RWPE2 (cell line): Measurements from ENCODE around the gene CELF2.

Experiments used
- ATAC-seq: fragments of 200-7000 bp; cut with Tn5 transposase; 3 replicates; pipeline ENCODE4 v1.9.1; 2021; ENCODE audit warnings: low read depth
- DNase-seq: peaks from one replicate; pipeline ENCODE4 v3.0.0-alpha.2; 2020; ENCODE audit warnings: low spot score
- H3K27ac ChIP-seq: fragments of 450-650 bp; 2 replicates; pipeline ENCODE4 v1.5.1; 2017; ENCODE audit warnings: mild to moderate bottlenecking; ENCODE audit not compliant: poor library complexity, severe bottlenecking
- H3K27me3 ChIP-seq: fragments of 250-450 bp; sonication (Bioruptor Pico); 2 replicates; pipeline ENCODE4 v1.5.1; 2021; ENCODE audit warnings: mild to moderate bottlenecking, moderate library complexity; ENCODE audit not compliant: insufficient read depth, poor library complexity, severe bottlenecking
- H3K36me3 ChIP-seq: fragments of 250-450 bp; sonication (Bioruptor Pico); 2 replicates; pipeline ENCODE4 v1.5.1; 2020; ENCODE audit warnings: low read depth, mild to moderate bottlenecking, moderate library complexity
- H3K4me1 ChIP-seq: fragments of 250-450 bp; sonication (Bioruptor Pico); 2 replicates; pipeline ENCODE4 v1.5.1; 2021; ENCODE audit warnings: mild to moderate bottlenecking, moderate library complexity; ENCODE audit not compliant: insufficient read depth, poor library complexity, severe bottlenecking
- H3K4me3 ChIP-seq: fragments of 250-450 bp; sonication (Bioruptor Pico); 2 replicates; pipeline ENCODE4 v1.5.1; 2021; ENCODE audit warnings: mild to moderate bottlenecking, moderate library complexity; ENCODE audit not compliant: severe bottlenecking
- H3K9me3 ChIP-seq: fragments of 250-450 bp; sonication (Bioruptor Pico); 2 replicates; pipeline ENCODE4 v1.5.1; 2021; ENCODE audit warnings: mild to moderate bottlenecking, moderate library complexity; ENCODE audit not compliant: severe bottlenecking
- TF ChIP-seq, protein P1 (sequence below): fragments of 450-650 bp; IDR thresholded peaks from one replicate; pipeline ENCODE4 v1.5.1; 2017; ENCODE audit warnings: mild to moderate bottlenecking, moderate library complexity; ENCODE audit not compliant: poor library complexity, severe bottlenecking

Gene CELF2

DNA sequence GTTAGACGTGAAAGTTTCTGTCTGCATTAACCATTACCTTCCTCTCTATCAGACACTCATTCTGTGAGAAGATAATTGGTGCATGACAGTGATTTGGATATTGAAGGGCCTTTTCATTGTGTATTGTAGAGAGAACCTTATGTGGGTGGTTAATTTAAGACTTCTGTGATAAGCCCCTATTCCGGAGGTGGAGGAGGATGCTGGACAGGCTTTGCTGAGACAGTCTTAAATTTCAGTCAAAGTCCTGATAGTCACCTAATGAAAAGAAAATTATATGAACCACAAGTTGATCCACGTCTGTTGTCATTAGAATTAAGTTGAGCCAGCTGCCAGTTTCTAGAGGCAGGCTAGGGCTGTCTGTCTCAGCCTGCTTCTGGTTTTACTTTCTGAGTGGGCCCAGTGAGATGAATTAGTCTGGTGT is 62.9 kb downstream of the CELF2 start:
- DNase-seq (no peak), ATAC-seq (no peak)
- Histone ChIP-seq H3K4me3 (no peak overlapping the region), H3K9me3 (no peaks in the 10 kb centered on the region), H3K27me3 (no peaks in the 10 kb centered on the region), H3K36me3 (no peaks in the 10 kb centered on the region), H3K4me1 (no peaks in the 10 kb centered on the region), H3K27ac (no peak overlapping the region)
- TF ChIP-seq, protein P1, sequence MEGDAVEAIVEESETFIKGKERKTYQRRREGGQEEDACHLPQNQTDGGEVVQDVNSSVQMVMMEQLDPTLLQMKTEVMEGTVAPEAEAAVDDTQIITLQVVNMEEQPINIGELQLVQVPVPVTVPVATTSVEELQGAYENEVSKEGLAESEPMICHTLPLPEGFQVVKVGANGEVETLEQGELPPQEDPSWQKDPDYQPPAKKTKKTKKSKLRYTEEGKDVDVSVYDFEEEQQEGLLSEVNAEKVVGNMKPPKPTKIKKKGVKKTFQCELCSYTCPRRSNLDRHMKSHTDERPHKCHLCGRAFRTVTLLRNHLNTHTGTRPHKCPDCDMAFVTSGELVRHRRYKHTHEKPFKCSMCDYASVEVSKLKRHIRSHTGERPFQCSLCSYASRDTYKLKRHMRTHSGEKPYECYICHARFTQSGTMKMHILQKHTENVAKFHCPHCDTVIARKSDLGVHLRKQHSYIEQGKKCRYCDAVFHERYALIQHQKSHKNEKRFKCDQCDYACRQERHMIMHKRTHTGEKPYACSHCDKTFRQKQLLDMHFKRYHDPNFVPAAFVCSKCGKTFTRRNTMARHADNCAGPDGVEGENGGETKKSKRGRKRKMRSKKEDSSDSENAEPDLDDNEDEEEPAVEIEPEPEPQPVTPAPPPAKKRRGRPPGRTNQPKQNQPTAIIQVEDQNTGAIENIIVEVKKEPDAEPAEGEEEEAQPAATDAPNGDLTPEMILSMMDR: no peak

DNA sequence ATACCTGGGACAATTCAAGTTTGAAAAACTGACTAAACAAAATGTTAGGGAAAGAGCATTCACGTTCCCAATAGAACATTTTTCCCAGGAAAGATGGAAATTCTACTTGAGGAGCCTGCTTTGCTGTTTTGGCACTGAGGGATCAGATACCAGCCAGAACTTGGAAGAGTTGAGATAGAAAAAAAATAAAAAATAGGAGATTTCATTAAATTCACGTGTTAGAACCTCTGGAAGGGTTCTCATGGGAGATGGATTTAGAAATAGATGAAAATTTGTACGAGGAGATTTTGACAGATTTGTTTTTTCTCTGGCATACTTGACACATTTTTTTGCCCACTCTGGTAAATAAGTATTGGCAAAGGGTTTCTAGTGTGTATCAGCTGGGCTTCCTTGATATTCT is 63.7 kb downstream of the CELF2 start:
- no peak for DNase-seq
- no peaks in the 10 kb centered on the region for H3K9me3 ChIP-seq
- no peak overlapping the region for H3K4me3 ChIP-seq
- H3K27me3 ChIP-seq: no peaks in the 10 kb centered on the region
- H3K36me3 ChIP-seq: no peaks in the 10 kb centered on the region
- H3K4me1 ChIP-seq: no peaks in the 10 kb centered on the region
- no peak for ATAC-seq
- H3K27ac ChIP-seq: no peak overlapping the region
- TF ChIP-seq, protein P1: no peak

DNA sequence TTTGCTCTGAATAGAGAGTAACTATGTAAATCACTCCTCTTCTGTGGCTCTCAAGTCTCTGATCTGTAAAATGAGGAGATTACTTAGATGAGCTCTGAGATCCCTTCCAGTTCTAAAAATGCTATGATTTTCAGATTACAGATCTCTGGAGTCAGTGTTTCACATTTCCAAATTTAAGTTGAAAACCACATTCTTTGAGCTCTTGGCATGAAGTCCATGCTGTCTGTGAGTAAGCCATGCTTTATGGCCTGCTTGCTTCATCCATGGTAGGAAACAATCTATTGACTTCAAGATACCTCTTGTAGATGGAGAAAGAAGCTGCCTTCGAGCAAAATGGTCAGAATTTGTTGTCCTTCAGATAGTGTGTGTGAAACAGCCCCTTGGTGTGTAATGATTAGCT is 64.9 kb downstream of the CELF2 start:
- DNase-seq (no peak), ATAC-seq (no peak)
- Histone ChIP-seq H3K9me3 (no peaks in the 10 kb centered on the region), H3K36me3 (no peaks in the 10 kb centered on the region), H3K27me3 (no peaks in the 10 kb centered on the region), H3K4me1 (no peaks in the 10 kb centered on the region), H3K27ac (no peak overlapping the region), H3K4me3 (no peak overlapping the region)
- TF ChIP-seq, protein P1: no peak

DNA sequence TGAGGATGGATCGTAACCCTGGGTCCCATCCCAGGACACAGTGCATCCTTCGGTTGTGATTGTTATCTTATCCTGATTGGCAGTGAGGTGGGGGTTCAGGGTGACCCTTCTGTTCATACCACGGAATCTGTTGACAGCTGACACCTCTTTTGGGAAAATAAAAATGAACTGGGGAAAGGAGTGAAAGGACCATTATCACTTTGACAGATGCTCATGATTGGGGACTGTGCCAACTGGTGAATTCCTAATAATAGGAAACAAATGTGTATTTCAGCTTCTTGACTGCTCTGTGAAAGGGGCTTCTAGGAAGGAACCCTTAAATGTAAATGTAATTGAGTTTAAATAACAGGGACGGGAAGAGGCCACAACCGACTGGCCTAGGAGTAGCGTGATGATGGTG is 65.4 kb downstream of the CELF2 start:
- no peaks in the 10 kb centered on the region for H3K4me1 ChIP-seq
- H3K36me3 ChIP-seq: no peaks in the 10 kb centered on the region
- ATAC-seq: no peak
- H3K27ac ChIP-seq: no peak overlapping the region
- TF ChIP-seq, protein P1: no peak
- H3K4me3 ChIP-seq: no peak overlapping the region
- H3K9me3 ChIP-seq: no peaks in the 10 kb centered on the region
- no peaks in the 10 kb centered on the region for H3K27me3 ChIP-seq
- no peak for DNase-seq

DNA sequence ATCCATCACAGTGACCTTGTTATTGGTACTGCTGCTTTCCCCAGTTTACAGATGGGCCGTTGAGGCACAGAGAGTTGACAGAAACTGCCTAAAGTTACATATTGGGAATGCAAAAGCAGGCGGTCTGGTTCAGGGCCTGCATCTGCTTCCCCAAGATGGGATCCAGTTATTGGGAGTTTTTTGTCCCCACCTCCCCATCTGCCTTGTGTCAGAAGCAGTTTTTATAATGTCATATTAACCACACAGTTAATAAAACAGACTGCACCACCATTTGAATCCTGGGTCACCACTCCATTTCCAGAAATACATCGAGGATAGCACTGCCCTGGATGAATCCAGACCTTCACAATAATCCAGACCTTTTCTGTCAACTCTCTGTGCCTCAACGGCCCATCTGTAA is 67.9 kb downstream of the CELF2 start:
- Histone ChIP-seq H3K4me3 (no peak overlapping the region), H3K27me3 (no peaks in the 10 kb centered on the region), H3K36me3 (no peaks in the 10 kb centered on the region), H3K9me3 (no peaks in the 10 kb centered on the region), H3K27ac (no peak overlapping the region), H3K4me1 (no peaks in the 10 kb centered on the region)
- ATAC-seq (no peak), DNase-seq (no peak)
- TF ChIP-seq, protein P1: no peak
